NT2/D1 (cell line): ENCODE data around the gene SS18.

Experiments used
- SUZ12 ChIP-seq: IDR thresholded peaks from 2 replicates; pipeline ENCODE4 v1.6.1; 2011; ENCODE audit not compliant: insufficient read length, insufficient read depth; ENCODE audit errors: extremely low read depth
- YY1 ChIP-seq: IDR thresholded peaks from 2 replicates; pipeline ENCODE4 v1.6.1; 2011; ENCODE audit not compliant: insufficient read length, insufficient read depth

DNA sequence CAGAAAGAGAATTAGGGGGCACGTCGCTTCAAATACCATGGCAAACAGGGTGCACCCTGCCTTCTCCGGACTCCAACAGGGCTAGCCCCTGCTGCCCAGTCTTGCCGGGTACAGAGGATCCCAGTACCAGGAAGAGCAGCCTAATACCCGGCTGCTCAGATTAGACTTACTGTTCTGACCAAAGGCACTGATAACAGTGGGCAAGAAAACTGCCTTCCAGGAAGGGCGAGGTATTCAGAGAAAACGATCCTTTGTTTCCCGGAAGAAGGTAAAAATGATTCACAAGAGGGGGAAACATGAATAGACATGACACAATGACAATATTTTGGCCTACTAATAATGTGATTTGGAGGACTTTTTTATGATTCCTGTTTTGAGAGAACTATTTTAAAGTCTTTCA lies 99.9 kb downstream of the SS18 start:
- TF ChIP-seq SUZ12 (no peak), YY1 (no peak)
